HUES48 (cell line): ENCODE measurements around the gene PDIA2.
"Not testable (repeated sequence)": the region's sequence is repeated elsewhere in the genome, so short reads cannot be mapped to it uniquely, and the experiment has no call there.

Experiments used
- H3K27ac ChIP-seq: one replicate; pipeline ENCODE4 v1.7.0; 2013; ENCODE audit warnings: low read depth, low read length, inconsistent platforms
- H3K27me3 ChIP-seq: 2 replicates; pipeline ENCODE4 v1.6.1; 2013; ENCODE audit warnings: mild to moderate bottlenecking, low read length; ENCODE audit not compliant: control insufficient read depth, insufficient read depth
- H3K36me3 ChIP-seq: 2 replicates; pipeline ENCODE4 v1.6.1; 2013; ENCODE audit warnings: low read length; ENCODE audit not compliant: control insufficient read depth, insufficient read depth
- H3K4me1 ChIP-seq: 2 replicates; pipeline ENCODE4 v1.6.1; 2013; ENCODE audit warnings: mild to moderate bottlenecking, low read length; ENCODE audit not compliant: control insufficient read depth, insufficient read depth
- H3K4me3 ChIP-seq: 2 replicates; pipeline ENCODE4 v1.5.1; 2013; ENCODE audit warnings: mild to moderate bottlenecking, low read depth, low read length
- H3K9ac ChIP-seq: 2 replicates; pipeline ENCODE4 v1.6.1; 2013; ENCODE audit warnings: mild to moderate bottlenecking, low read depth, low read length, moderate library complexity
- H3K9me3 ChIP-seq: 2 replicates; pipeline ENCODE4 v1.6.1; 2013; ENCODE audit warnings: low read length; ENCODE audit not compliant: control insufficient read depth, insufficient read depth

PDIA2 gene

DNA sequence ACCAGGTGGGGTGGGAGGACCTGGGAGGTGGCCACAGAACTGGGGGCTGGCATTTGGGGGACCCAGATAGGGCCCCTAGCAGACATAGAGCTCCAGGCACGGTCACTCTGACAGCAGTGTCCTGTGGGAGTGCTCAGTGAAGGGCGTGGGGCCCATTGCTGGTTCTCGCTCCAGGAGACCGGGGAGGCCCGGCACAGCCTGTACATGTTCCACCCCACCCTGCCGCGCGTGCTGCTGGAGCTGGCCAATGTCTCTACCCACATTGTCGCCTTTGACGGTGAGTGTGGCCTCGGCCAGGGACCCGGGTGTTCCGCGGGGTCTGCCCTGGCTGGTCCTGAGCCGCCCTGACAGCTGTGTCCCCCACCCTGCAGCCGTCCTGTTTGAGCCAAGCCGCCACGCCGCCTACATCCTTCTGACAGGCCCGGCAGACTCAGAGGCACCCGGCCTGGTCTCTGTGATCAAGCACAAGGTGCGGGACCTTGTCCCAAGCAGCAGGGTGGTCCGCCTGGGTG, 18.5 kb upstream of the PDIA2 start:
- Histone ChIP-seq H3K27ac (no peak overlapping the region), H3K9ac (no peak overlapping the region), H3K36me3 (peaks cover 33% of the 10 kb centered on the region), H3K27me3 (no peaks in the 10 kb centered on the region), H3K9me3 (no peaks in the 10 kb centered on the region), H3K4me3 (no peak overlapping the region), H3K4me1 (no peaks in the 10 kb centered on the region)

- Histone ChIP-seq H3K4me1 (no peaks in the 10 kb centered on the region), H3K9ac (no peak overlapping the region), H3K36me3 (peaks cover 29% of the 10 kb centered on the region), H3K27ac (no peak overlapping the region), H3K4me3 (no peak overlapping the region), H3K9me3 (no peaks in the 10 kb centered on the region), H3K27me3 (no peaks in the 10 kb centered on the region)
Measured at GRCh38 chr16:265002-265529, 17.9 kb upstream of the PDIA2 start.

- H3K4me1 ChIP-seq, result no peaks in the 10 kb centered on the region
- no peak overlapping the region for H3K9ac ChIP-seq
- H3K27ac ChIP-seq, result no peak overlapping the region
- H3K36me3 ChIP-seq, result peaks cover 22% of the 10 kb centered on the region
- H3K4me3 ChIP-seq, result no peak overlapping the region
- H3K27me3 ChIP-seq, result no peaks in the 10 kb centered on the region
- no peaks in the 10 kb centered on the region for H3K9me3 ChIP-seq
Measured at GRCh38 chr16:265711-266110, 17.3 kb upstream of the PDIA2 start.

- Histone ChIP-seq H3K27ac (no peak overlapping the region), H3K9me3 (no peaks in the 10 kb centered on the region), H3K9ac (no peak overlapping the region), H3K4me3 (no peak overlapping the region), H3K36me3 (peaks cover 14% of the 10 kb centered on the region), H3K4me1 (no peaks in the 10 kb centered on the region), H3K27me3 (no peaks in the 10 kb centered on the region)
Measured at GRCh38 chr16:266258-267164, 16.5 kb upstream of the PDIA2 start.

DNA sequence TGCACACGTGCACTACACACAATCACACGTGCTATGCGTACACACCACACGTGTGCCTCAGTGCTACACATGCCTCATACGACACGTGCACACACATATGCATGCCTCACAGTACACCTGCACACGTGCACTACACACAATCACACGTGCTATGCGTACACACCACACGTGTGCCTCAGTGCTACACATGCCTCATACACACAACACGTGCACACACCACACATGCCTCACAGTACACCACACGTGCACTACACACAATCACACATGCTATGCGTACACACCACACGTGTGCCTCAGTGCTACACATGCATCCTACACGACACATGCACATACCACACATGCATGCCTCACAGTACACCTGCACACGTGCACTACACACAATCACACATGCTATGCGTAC, 15.4 kb upstream of the PDIA2 start:
- H3K4me1 ChIP-seq, H3K36me3 ChIP-seq, H3K27me3 ChIP-seq, H3K4me3 ChIP-seq, H3K27ac ChIP-seq, H3K9me3 ChIP-seq, H3K9ac ChIP-seq: not testable (repeated sequence)

GRCh38 chr16:268141-269053, 14.6 kb upstream of the PDIA2 start:
- Histone ChIP-seq H3K36me3 (peaks cover 6% of the 10 kb centered on the region; the same call in 1 of the 2 replicates), H3K27me3 (no peaks in the 10 kb centered on the region; the same call in 1 of the 2 replicates), H3K4me3 (no peak overlapping the region), H3K27ac (no peak overlapping the region), H3K9me3 (no peaks in the 10 kb centered on the region), H3K4me1 (no peaks in the 10 kb centered on the region), H3K9ac (no peak overlapping the region)

GRCh38 chr16:269061-269796, 13.7 kb upstream of the PDIA2 start:
- H3K27me3 ChIP-seq, result peaks cover 2% of the 10 kb centered on the region; the same call in 1 of the 2 replicates
- H3K4me1 ChIP-seq, result no peaks in the 10 kb centered on the region
- H3K36me3 ChIP-seq, result peaks cover 6% of the 10 kb centered on the region; the same call in 1 of the 2 replicates
- H3K9ac ChIP-seq, result no peak overlapping the region
- no peak overlapping the region for H3K27ac ChIP-seq
- H3K4me3 ChIP-seq, result no peak overlapping the region
- no peaks in the 10 kb centered on the region for H3K9me3 ChIP-seq

DNA sequence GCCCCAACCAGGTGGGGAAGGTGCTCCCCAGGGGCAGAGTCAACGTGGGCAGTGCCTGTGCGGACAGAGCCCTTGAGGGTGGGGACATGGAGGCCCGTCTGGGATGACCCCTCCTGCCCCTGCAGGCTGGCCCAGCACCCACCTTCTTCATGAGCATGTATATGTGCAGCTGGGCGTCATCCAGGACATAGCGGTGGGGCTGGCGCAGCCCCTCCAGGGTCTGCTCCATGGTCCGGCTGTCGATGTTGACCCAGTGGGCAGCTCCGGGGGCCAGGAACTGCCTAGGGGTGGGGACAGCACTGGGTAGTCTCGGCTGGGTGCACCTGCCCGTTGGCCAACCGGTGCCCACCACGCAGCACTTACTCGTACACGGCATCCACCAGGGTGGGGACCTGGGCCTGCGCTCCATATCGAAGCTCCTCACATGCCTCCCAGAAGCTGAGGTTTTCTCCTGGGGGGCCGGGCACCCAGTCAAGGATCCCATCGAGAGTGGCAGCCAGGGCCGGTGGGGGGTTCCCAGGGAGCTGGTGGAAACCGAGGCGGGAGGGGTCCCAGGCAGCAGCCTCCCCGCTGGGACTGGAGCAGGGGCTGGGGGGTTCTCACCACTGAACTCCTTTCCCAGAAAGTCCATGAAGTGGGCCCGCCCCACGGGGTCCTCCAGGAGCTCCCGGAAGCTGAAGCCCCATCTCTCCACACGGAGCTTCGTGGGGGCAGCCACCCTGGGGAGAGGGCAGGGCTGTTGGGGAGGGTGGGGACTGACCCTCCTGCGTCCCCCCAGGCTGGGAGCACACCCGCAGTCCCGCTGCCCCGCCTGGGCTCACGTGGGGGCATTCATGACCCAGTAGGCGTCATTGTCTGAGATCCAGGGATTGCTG, 12.3 kb upstream of the PDIA2 start:
- Histone ChIP-seq H3K9me3 (no peaks in the 10 kb centered on the region), H3K27ac (no peak overlapping the region), H3K9ac (no peak overlapping the region), H3K4me1 (no peaks in the 10 kb centered on the region), H3K4me3 (no peak overlapping the region), H3K36me3 (no peaks in the 10 kb centered on the region), H3K27me3 (peaks cover 14% of the 10 kb centered on the region)

DNA sequence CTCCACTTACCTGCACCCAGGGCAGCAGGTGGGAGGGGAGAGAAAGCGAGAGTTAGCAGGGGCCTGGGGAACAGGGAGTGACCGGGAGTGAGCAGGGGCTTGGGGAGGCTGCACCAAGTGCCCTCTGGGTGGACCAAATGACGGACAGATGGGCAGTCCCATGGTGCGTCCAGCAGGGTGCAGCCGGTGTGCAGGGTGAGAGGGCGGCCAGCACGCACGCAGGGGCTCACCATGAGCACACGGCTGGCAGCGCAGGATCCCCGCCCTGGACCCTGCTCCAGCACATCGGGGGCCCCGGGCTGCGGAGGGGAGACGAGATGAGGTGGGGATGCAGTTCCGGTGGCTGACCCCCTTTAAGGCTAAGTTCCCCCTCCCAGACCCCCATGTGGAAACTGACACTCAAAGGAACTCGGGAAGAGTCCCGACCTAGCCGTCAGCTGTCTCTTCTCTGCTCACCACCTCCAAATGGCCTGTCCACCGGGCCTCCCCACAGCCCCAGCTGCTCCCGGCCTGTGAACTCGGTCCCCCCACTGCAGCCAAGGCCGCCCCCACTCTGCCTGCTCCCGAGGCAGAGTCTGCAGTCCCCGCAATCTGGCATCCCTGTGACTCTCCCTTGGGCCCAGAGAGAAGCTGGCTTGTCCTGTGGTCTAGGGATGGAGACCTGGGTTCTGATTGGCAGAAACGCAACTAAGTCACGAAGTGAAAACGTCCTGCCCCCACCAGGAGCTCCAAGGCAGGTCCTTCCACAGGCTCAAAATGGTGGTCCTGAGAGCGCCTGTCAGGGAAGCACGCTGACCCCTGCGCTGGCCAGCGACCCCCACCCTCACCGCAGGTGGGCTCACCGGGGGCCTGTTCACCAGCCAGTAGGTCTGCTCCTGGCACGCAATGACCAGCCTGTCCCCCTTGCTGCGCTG, 10.1 kb upstream of the PDIA2 start:
- H3K4me3 ChIP-seq, result no peak overlapping the region

More for the DNA sequence above, 10.1 kb upstream of the PDIA2 start:
- Histone ChIP-seq H3K27me3 (peaks cover 23% of the 10 kb centered on the region), H3K9me3 (no peaks in the 10 kb centered on the region), H3K9ac (no peak overlapping the region), H3K36me3 (no peaks in the 10 kb centered on the region), H3K27ac (no peak overlapping the region), H3K4me1 (no peaks in the 10 kb centered on the region)
